Measurements from ENCODE around the gene SLC27A4. TPM values are rescaled to one million over a fixed set of nuclear protein-coding genes. Genes with fewer than 3 reads are reported as not detected.
"Not testable (repeated sequence)": the region's sequence is repeated elsewhere in the genome, so short reads cannot be mapped to it uniquely, and the experiment has no call there.

SLC27A4 gene
- total RNA-seq, 1 experiment from 2014 or later = 38.2 TPM

DNA sequence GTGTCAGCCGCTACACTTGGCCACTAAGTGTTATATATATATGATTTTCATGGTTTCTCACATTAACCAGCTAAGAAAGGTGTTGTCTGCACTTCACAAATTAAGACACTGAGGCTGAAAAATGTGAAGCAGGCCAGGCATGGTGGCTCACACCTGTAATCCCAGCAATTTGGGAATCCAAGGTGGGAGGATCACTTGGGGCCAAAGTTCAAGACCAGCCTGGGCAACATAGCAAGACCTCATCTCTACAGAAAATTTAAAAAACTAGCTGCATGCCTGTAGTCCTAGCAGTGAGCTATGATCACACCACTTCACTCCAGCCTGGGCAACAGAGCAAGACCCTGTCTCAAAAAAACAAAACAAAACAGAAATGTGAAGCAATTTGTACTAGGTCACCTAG, 15.9 kb upstream of the SLC27A4 start:
- no peak for DNase-seq (ENCODE audit: low spot score)

- no peak for DNase-seq (ENCODE audit: low spot score)
Measured at GRCh38 chr9:128325629-128326028, 14.7 kb upstream of the SLC27A4 start.

- no peak for DNase-seq (ENCODE audit: low spot score)
Measured at GRCh38 chr9:128333451-128333869, 6.9 kb upstream of the SLC27A4 start.

GRCh38 chr9:128335161-128335560, 5.2 kb upstream of the SLC27A4 start:
- no peak for DNase-seq (ENCODE audit: low spot score)

DNA sequence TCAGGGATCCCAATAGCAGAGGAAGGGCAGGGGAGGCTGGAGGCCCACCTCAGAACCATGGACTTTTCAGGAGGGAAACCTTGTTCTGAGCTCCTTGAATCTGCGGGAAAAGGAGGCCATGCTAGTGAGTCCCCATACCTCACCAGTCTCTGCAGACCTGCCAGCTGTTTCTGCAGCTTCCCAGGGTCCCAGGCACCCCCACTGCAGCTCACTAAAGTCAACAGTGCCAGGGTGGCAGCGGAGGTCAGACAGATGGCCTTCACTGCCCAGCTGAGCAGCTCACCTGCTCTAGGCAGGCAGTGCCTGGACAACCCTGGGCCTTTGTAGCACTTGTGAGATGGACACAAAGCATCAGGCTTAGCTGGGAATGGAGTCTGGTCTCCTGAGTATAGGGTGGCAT, 4.4 kb upstream of the SLC27A4 start:
- no peak for DNase-seq (ENCODE audit: low spot score)

- DNase-seq (ENCODE audit: low spot score) = no peak
Measured at GRCh38 chr9:128337936-128338335, 2.4 kb upstream of the SLC27A4 start.

DNA sequence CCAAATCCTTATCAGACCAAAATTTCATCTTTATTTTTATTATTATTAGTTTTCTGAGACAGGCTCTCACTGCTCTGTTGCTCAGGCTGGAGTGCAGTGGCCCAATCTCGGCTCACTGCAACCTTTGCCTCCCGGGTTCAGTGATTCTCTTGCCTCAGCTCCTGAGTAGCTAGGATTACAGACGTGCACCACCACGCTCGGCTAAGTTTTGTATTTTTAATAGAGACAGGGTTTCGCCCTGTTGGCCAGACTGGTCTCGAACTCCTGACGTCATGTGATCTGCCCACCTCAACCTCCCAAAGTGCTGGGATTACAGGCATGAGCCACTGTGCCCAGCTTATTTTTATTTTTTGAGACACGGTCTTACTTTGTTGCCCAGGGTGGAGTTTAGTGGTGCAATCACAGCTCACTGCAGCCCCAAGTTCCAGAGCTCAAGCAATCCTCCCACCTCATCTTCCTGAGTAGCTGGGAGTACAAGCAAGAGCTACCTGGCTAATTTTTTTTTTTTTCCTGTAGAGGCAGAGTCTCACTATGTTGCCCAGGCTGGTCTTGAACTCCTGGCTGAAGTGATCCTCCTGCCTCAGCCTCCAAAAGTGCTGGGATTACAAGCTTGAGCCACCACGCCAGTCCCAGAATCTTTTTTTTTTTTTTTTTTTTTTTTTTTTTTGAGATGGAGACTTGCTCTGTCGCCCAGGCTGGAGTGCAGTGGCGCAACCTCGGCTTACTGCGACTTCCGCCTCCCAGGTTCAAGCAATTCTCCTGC, 1.3 kb upstream of the SLC27A4 start:
- not testable (repeated sequence) for DNase-seq (ENCODE audit: low spot score)

GRCh38 chr9:128340691-128341434, 536 bp downstream of the SLC27A4 start:
- peak; percentile 26 for DNase-seq (ENCODE audit: low spot score)

GRCh38 chr9:128341435-128341849, 1.1 kb downstream of the SLC27A4 start:
- DNase-seq (ENCODE audit: low spot score) = peak; percentile 90

GRCh38 chr9:128342971-128343680, 2.8 kb downstream of the SLC27A4 start:
- DNase-seq (ENCODE audit: low spot score) = no peak

DNA sequence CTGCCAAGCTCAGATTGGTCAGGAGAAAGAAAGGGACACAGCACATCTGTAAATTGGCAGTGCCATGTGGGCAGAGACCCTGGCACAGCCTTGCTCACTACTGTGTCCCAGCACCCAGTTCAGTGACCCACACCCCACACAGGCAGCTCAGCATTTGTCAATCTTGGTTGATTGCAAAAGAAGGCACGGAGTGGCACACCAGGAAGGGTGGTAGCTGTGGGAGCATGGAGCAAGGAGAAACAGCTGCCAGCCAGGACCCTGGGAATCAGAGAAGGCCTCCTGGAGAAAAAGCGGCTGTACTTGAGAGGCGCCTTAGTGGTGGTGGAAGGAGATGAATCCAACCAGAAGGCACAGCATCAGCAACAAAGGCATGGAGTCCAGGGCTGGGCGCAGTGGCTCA, 3.5 kb downstream of the SLC27A4 start:
- no peak for DNase-seq (ENCODE audit: low spot score)

- no peak for DNase-seq (ENCODE audit: low spot score)
Measured at GRCh38 chr9:128344931-128345605, 4.7 kb downstream of the SLC27A4 start.

DNA sequence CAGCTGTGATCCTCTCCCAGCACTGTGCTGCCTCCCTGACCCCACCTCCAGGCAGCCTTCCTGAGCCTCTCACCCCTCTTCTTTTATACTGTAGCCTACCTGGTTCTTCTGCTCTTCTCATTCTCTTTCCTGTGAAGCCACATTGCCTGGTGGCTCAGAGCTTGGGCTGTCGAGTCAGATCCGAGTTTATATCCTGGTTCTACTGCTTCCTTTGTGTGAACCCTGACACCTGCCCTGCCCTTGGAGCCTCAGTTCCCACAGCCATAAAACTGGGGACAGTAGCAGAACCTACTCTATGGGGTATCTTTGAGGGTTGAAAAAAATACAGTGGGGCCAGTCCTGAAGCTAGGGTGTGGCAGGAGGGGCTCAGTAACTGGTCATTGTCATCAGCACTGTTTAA, 8.8 kb downstream of the SLC27A4 start:
- DNase-seq (ENCODE audit: low spot score) = no peak

GRCh38 chr9:128349772-128350171, 9.4 kb downstream of the SLC27A4 start:
- no peak for DNase-seq (ENCODE audit: low spot score)

- DNase-seq (ENCODE audit: low spot score) = no peak
Measured at GRCh38 chr9:128355451-128355850, 15.1 kb downstream of the SLC27A4 start.

DNA sequence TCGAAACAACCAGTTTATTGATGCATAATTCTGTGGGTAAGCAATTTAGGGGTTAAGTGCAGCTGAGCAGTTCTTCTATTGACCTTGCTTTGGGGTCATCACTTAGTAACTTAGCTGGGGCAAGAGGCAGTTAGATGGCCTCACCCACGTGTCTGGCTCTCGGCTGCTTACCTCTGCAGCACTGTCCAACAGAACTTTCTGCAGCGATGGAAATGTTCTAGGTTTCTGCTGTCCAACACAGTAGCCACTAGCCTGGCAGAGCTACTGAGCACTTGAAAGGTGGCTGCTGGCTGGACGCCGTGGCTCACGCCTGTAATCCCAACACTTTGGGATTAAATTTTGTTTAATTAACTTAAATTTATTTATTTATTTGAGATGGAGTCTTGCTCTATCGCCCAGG, 17.8 kb downstream of the SLC27A4 start:
- no peak for DNase-seq (ENCODE audit: low spot score)

GRCh38 chr9:128358861-128359260, 18.5 kb downstream of the SLC27A4 start:
- no peak for DNase-seq (ENCODE audit: low spot score)

DNA sequence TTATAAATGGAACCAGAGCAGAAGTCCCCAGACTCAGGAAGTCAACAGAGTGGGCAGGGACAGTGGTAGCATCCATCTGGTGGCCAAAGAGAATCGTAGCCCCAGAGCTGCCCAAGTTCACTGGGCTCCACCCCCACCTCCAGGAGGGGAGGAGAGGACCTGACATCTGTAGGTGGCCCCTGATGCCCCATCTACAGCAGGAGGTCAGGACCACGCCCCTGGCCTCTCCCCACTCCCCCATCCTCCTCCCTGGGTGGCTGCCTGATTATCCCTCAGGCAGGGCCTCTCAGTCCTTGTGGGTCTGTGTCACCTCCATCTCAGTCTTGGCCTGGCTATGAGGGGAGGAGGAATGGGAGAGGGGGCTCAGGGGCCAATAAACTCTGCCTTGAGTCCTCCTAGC, 20.5 kb downstream of the SLC27A4 start:
- DNase-seq (ENCODE audit: low spot score) = no peak

DNA sequence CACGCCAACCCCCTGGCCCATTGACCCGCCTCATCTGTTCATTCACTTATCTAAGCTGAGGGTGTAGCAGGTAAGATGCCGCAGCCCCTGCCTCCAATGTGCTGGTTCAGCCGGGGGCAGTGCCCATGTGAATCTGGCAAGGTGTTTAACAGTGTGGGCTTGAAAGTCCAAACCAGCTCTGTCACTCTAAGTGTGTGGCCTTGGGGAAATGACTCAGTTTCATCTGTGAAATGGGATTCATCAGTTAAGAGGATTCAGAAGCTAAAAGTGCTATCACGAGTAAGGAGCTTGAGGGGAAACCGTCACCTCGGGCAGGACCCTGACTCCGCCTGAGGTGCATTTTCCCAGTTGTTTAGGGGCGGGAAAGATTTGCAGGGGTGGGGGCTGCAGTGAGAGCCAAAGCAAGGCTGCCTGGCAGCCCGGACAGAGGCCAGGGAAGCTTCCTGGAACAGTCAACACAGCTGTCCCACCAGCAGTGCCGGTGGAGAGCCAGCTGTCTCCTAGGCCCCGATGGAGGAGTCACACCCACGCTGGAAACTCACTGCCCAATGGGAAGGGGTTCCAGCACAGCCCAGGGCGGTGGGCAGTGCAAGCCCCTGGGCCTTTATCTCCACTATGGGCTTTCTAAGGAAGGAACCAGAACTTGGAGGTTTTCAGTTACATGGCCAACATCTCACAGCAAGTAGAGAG, 21.1 kb downstream of the SLC27A4 start:
- no peak for DNase-seq (ENCODE audit: low spot score)

DNA sequence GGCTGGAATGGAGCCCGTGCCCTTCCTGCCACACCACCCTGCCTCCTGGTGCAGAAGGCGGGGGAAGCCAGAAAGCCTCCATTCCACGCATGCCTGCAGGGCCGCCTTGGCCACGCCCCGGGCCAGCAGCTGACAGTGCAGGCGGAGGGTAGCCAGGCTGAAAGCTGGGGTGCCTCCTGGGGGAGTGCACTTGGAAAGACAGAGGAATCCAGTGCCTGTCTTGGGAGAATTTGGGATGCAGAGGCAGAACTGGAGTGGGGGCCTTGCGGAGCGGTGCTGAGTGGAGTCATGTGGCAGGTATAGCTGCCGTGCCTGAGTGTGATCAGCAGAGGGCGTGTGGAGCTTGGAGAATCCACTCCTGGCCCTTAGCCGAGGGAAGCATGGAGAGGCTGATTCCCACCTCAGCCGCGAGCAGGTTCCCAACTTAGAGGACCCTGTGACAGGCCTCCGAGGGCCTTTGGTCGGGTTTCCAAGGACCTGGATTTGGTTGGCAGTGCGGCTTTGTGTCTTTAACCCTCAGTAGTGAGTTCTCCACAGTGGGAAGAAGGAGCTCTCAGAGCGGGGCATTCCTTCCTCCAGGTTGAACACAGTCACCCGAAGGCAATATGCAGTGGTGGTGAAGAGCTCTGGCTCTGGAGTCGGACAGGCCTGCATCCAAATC, 21.8 kb downstream of the SLC27A4 start:
- DNase-seq (ENCODE audit: low spot score) = peak; percentile 90

DNA sequence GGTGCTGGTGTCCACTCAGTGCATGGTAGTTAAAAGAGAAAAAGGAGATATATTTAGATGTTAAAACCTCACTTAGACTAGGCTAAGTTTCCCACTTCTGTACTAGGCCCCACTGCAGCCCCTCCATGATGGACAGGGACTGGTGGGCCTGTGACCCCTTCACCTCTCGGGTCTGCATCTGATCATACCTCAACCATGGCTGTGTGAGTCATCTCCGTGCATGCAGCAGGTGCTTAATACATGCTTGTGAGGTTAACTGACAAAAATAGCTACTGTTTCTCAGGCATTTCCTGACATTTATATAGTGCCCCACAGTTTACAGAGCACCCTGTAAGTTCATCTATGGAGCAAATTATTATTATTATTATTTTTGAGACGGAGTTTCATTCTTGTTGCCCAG, 22.4 kb downstream of the SLC27A4 start:
- no peak for DNase-seq (ENCODE audit: low spot score)

Data from HT-29 (cell line).